Endodermal cell (in vitro differentiated cells): ENCODE results near the gene APOBEC3A. TPM values are rescaled to one million over a fixed set of nuclear protein-coding genes. Genes with fewer than 3 reads are reported as not detected.
"Not testable (repeated sequence)": the region's sequence is repeated elsewhere in the genome, so short reads cannot be mapped to it uniquely, and the experiment has no call there.

Experiments
- DNase-seq: peaks from one replicate; pipeline ENCODE4 v3.0.0-alpha.2; 2017
- H3K27ac ChIP-seq: 2 replicates; pipeline ENCODE4 v1.5.1; 2013; ENCODE audit warnings: mild to moderate bottlenecking, low read depth, low read length, moderate library complexity
- H3K27me3 ChIP-seq: 2 replicates; pipeline ENCODE4 v1.6.1; 2013; ENCODE audit warnings: mild to moderate bottlenecking, low read length, moderate library complexity; ENCODE audit not compliant: insufficient read depth, control insufficient read depth, poor library complexity, severe bottlenecking
- H3K36me3 ChIP-seq: 2 replicates; pipeline ENCODE4 v1.7.0; 2013; ENCODE audit warnings: mild to moderate bottlenecking, low read length, moderate library complexity; ENCODE audit not compliant: control insufficient read depth, insufficient read depth
- H3K4me1 ChIP-seq: one replicate; pipeline ENCODE4 v1.7.0; 2013; ENCODE audit warnings: low read length; ENCODE audit not compliant: control insufficient read depth, insufficient read depth
- H3K4me3 ChIP-seq: 2 replicates; pipeline ENCODE4 v1.5.1; 2013; ENCODE audit warnings: mild to moderate bottlenecking, low read length, moderate library complexity
- H3K9ac ChIP-seq: 2 replicates; pipeline ENCODE4 v1.6.1; 2013; ENCODE audit warnings: mild to moderate bottlenecking, low read length, moderate library complexity; ENCODE audit not compliant: poor library complexity, severe bottlenecking; ENCODE audit errors: extremely low read depth
- H3K9me3 ChIP-seq: 2 replicates; pipeline ENCODE4 v1.6.1; 2013; ENCODE audit warnings: mild to moderate bottlenecking, low read length, moderate library complexity; ENCODE audit not compliant: control insufficient read depth
- H3K27ac Mint-ChIP-seq: 2 replicates; pipeline ENCODE4 v1.8.0; 2020; ENCODE audit warnings: mixed read lengths
- H3K27me3 Mint-ChIP-seq: 2 replicates; pipeline ENCODE4 v1.8.0; 2021; ENCODE audit warnings: mild to moderate bottlenecking, mixed read lengths; ENCODE audit not compliant: insufficient read depth
- H3K36me3 Mint-ChIP-seq: 2 replicates; pipeline ENCODE4 v1.8.0; 2020; ENCODE audit warnings: low read depth, mixed read lengths
- H3K4me1 Mint-ChIP-seq: 2 replicates; pipeline ENCODE4 v1.8.0; 2020; ENCODE audit warnings: mixed read lengths
- H3K4me3 Mint-ChIP-seq: 2 replicates; pipeline ENCODE4 v1.8.0; 2020; ENCODE audit warnings: mild to moderate bottlenecking, moderate library complexity, mixed read lengths
- H3K9me3 Mint-ChIP-seq: 2 replicates; pipeline ENCODE4 v1.8.0; 2020; ENCODE audit warnings: mild to moderate bottlenecking, mixed read lengths
- CTCF ChIP-seq: fragments of 200-600 bp; sonication (generic); conservative IDR thresholded peaks from 2 replicates; pipeline ENCODE4 v1.5.0; 2021; ENCODE audit warnings: antibody characterized with exemption, mild to moderate bottlenecking
- WGBS, 2 experiments: methylation state at CpG; one replicate each; pipeline versions ENCODE4 v1.1.5 to v1.1.7; 2013; ENCODE audit warnings: missing lambda C conversion rate in 2 of 2, mixed read lengths in 1 of 2; ENCODE audit not compliant: insufficient coverage in 1 of 2, insufficient read length in 1 of 2; 5-methylcytosine and 5-hydroxymethylcytosine counted together
- total RNA-seq, 2 donors: library from RNA; stranded (reverse); fragmentation: NEBNext Ultra II Directional in 1 of 2; extraction: Animal tissue kit (Norgen Biotek cat#: 25700) in 1 of 2; gene quantifications; 2 replicates in 1 of 2; 3 replicates in 1 of 2; pipeline ENCODE4 v1.2.1, GENCODE V29; 2021

APOBEC3A gene
- total RNA-seq, 2 donors from 2014 or later = not detected

GRCh38 chr22:38956551-38956950, 858 bp upstream of the APOBEC3A start:
- no peaks in the 10 kb centered on the region for H3K9me3 ChIP-seq
- H3K4me3 ChIP-seq = no peak overlapping the region
- DNase-seq = no peak
- H3K27ac ChIP-seq = no peak overlapping the region
- no peak overlapping the region for H3K9ac ChIP-seq
- no peak overlapping the region for H3K4me3 Mint-ChIP-seq
- no peaks in the 10 kb centered on the region for H3K4me1 ChIP-seq
- H3K27me3 Mint-ChIP-seq = peaks cover 16% of the 10 kb centered on the region
- H3K36me3 Mint-ChIP-seq = no peaks in the 10 kb centered on the region
- no peaks in the 10 kb centered on the region for H3K36me3 ChIP-seq
- H3K27me3 ChIP-seq = peaks cover 10% of the 10 kb centered on the region
- H3K9me3 Mint-ChIP-seq = no peaks in the 10 kb centered on the region
- WGBS, 2 experiments = 91 to 100% methylated on average over 1 to 5 of the region's 5 CpGs
- no peaks in the 10 kb centered on the region for H3K4me1 Mint-ChIP-seq
- no peak for TF ChIP-seq CTCF
- H3K27ac Mint-ChIP-seq = no peak overlapping the region

GRCh38 chr22:38957808-38958650, 620 bp downstream of the APOBEC3A start:
- no peaks in the 10 kb centered on the region for H3K4me1 ChIP-seq
- H3K27me3 ChIP-seq = peaks cover 10% of the 10 kb centered on the region
- Mint-ChIP-seq H3K4me1 (no peaks in the 10 kb centered on the region), H3K36me3 (no peaks in the 10 kb centered on the region), H3K27me3 (peaks cover 15% of the 10 kb centered on the region), H3K9me3 (no peaks in the 10 kb centered on the region), H3K27ac (no peak overlapping the region), H3K4me3 (no peak overlapping the region)
- H3K9ac ChIP-seq = no peak overlapping the region
- no peak for DNase-seq
- no peak overlapping the region for H3K4me3 ChIP-seq
- TF ChIP-seq CTCF = no peak
- H3K27ac ChIP-seq = no peak overlapping the region
- H3K9me3 ChIP-seq = no peaks in the 10 kb centered on the region
- no peaks in the 10 kb centered on the region for H3K36me3 ChIP-seq
- WGBS, 2 experiments = 81 to 93% methylated on average over 5 to 6 of the region's 6 CpGs

GRCh38 chr22:38958651-38958943, 1.2 kb downstream of the APOBEC3A start:
- H3K27me3 Mint-ChIP-seq = peaks cover 15% of the 10 kb centered on the region
- H3K4me3 Mint-ChIP-seq, H3K36me3 Mint-ChIP-seq, H3K27ac ChIP-seq, DNase-seq, H3K9me3 Mint-ChIP-seq, H3K4me3 ChIP-seq, H3K9ac ChIP-seq, H3K27ac Mint-ChIP-seq, H3K9me3 ChIP-seq, H3K4me1 Mint-ChIP-seq, H3K4me1 ChIP-seq, H3K36me3 ChIP-seq: not testable (repeated sequence)
- H3K27me3 ChIP-seq = peaks cover 10% of the 10 kb centered on the region

- Histone ChIP-seq H3K4me1 (no peaks in the 10 kb centered on the region), H3K9me3 (no peaks in the 10 kb centered on the region), H3K27me3 (peaks cover 10% of the 10 kb centered on the region), H3K36me3 (no peaks in the 10 kb centered on the region), H3K27ac (no peak overlapping the region), H3K4me3 (no peak overlapping the region), H3K9ac (no peak overlapping the region)
- Mint-ChIP-seq H3K9me3 (no peaks in the 10 kb centered on the region), H3K27me3 (peaks cover 15% of the 10 kb centered on the region), H3K4me1 (no peaks in the 10 kb centered on the region), H3K36me3 (no peaks in the 10 kb centered on the region), H3K4me3 (no peak overlapping the region), H3K27ac (no peak overlapping the region)
- DNase-seq = no peak
- WGBS, 2 experiments = 84 to 88% methylated on average over 6 to 8 of the region's 8 CpGs
- no peak for TF ChIP-seq CTCF
Observed at GRCh38 chr22:38959590-38959989, 2.2 kb downstream of the APOBEC3A start.

GRCh38 chr22:38960673-38961072, 3.3 kb downstream of the APOBEC3A start:
- H3K9me3 ChIP-seq, H3K27ac Mint-ChIP-seq, H3K36me3 Mint-ChIP-seq, DNase-seq, H3K9me3 Mint-ChIP-seq, H3K27ac ChIP-seq, H3K9ac ChIP-seq, H3K4me3 ChIP-seq, H3K4me1 Mint-ChIP-seq, H3K36me3 ChIP-seq, H3K4me3 Mint-ChIP-seq, H3K4me1 ChIP-seq: not testable (repeated sequence)
- peaks cover 10% of the 10 kb centered on the region for H3K27me3 ChIP-seq
- no CpG with 5 or more reads among the region's 4 CpGs for WGBS, 2 experiments
- H3K27me3 Mint-ChIP-seq = peaks cover 15% of the 10 kb centered on the region
